Fibroblast of the conjunctiva (primary cell): ENCODE measurements around the gene PCDHA1.
"Not testable (repeated sequence)": the region's sequence is repeated elsewhere in the genome, so short reads cannot be mapped to it uniquely, and the experiment has no call there.

Experiments used
- DNase-seq: peaks from one replicate; pipeline ENCODE4 v3.0.0-alpha.2; 2010; ENCODE audit warnings: low read depth

The PCDHA1 gene

DNA sequence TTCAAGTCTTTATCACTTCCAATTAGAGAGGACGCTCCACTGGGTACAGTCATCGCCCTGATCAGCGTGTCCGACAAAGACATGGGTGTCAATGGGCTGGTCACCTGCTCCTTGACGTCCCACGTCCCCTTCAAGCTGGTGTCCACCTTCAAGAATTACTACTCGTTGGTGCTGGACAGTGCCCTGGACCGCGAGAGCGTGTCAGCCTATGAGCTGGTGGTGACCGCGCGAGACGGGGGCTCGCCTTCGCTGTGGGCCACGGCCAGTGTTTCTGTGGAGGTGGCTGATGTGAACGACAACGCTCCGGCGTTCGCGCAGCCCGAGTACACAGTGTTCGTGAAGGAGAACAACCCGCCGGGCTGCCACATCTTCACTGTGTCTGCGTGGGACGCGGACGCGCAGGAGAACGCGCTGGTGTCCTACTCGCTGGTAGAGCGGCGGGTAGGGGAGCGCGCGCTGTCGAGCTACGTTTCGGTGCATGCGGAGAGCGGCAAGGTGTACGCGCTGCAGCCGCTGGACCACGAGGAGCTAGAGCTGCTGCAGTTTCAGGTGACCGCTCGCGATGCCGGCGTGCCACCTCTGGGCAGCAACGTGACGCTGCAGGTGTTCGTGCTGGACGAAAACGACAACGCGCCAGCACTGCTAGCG lies 22.4 kb downstream of the PCDHA1 start:
- not testable (repeated sequence) for DNase-seq

DNA sequence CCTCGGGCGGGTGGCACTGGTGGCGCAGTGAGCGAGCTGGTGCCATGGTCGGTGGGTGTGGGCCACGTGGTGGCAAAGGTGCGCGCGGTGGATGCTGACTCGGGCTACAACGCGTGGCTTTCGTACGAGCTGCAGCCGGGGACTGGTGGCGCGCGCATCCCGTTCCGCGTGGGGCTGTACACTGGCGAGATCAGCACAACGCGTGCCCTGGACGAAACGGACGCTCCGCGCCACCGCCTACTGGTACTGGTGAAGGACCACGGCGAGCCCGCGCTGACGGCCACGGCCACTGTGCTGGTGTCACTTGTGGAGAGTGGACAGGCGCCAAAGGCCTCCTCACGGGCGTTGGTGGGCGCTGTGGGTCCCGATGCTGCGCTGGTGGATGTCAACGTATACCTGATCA lies 22.9 kb downstream of the PCDHA1 start:
- DNase-seq, result no peak

DNA sequence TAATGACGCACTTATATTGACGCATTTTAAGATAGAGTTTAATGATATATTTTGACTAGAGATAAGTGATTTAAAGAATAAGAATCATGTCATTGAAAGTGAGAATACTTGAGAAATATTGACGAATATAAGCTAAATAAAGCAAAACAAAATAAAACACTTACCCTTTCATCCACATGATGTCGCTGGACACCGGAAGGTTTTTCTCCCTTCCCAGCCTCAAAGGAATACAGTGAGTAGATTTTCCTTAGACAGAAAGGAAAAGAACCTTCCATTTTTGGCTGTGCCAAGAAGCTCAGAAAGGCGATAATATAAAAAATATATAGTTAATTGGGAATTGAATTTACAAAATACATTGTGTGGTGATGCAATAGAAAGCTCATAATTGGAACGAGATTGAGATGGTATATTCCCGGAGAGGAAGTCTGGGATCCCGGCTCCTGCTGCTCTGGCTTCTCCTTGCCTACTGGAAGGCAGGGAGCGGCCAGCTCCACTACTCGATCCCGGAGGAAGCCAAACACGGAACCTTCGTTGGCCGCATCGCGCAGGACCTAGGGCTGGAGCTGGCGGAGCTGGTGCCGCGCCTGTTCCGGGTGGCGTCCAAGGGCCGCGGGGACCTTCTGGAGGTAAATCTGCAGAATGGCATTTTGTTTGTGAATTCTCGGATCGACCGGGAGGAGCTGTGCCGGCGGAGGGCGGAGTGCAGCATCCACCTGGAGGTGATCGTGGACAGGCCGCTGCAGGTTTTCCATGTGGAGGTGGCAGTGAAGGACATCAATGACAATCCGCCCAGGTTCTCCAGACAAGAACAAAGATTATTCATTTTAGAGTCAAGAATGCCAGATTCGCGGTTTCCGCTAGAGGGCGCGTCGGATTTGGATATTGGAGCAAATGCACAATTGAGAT lies 35.7 kb downstream of the PCDHA1 start, which contains the start of gene PCDHA5:
Gene PCDHA5, plus strand, starts transcription at position 239 of the 906 bp plus-strand sequence.
- no peak for DNase-seq

DNA sequence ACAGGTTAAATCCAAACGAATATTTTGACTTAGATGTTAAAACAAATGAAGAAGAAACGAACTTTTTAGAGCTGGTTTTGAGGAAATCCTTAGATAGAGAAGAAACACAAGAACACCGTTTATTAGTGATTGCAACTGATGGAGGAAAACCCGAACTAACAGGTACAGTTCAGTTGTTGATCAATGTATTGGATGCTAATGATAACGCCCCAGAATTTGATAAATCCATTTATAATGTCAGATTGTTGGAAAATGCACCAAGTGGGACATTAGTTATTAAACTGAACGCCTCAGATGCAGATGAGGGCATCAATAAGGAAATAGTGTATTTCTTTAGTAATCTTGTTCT lies 36.3 kb downstream of the PCDHA1 start:
- DNase-seq, result no peak

DNA sequence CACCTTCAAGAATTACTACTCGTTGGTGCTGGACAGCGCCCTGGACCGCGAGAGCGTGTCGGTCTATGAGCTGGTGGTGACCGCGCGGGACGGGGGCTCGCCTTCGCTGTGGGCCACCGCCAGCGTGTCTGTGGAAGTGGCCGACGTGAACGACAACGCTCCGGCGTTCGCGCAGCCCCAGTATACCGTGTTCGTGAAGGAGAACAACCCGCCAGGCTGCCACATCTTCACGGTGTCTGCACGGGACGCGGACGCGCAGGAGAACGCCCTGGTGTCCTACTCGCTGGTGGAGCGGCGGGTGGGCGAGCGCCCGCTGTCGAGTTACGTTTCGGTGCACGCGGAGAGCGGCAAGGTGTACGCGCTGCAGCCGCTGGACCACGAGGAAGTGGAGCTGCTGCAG lies 37.0 kb downstream of the PCDHA1 start:
- not testable (repeated sequence) for DNase-seq

DNA sequence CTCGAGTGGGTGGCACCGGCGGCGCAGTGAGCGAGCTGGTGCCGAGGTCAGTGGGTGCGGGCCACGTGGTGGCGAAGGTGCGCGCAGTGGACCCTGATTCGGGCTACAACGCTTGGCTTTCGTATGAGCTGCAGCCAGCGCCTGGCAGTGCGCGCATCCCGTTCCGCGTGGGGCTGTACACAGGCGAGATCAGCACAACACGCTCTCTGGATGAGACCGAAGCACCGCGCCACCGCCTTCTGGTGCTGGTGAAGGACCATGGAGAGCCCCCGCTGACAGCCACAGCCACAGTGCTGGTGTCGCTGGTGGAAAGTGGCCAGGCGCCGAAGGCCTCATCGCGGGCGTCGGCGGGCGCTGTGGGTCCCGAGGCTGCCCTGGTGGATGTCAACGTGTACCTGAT lies 37.5 kb downstream of the PCDHA1 start:
- DNase-seq, result no peak

DNA sequence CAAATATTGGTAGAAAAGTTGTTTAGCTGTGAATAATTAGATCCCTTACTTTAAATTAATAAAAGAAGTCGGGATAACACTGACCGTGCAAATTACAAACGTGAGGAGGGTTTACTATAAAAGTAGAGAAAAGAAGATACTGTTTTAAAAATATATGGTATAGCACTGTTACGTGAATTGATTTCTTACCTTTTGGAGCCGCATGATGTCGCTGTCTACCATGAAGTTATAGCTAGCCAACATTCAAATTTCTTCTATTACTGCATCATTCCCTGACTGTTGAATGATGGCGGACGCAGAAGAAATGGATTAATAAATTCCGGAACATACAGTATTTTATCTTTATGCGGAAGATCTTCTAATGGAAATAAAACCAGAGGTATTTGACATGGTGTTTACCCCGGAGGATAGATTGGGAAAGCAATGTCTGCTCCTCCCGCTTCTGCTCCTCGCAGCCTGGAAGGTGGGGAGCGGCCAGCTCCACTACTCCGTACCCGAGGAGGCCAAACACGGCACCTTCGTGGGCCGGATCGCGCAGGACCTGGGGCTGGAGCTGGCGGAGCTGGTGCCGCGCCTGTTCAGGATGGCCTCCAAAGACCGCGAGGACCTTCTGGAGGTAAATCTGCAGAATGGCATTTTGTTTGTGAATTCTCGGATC lies 41.9 kb downstream of the PCDHA1 start, which contains the start of gene PCDHA6:
Gene PCDHA6, plus strand, starts transcription at position 257 of the 658 bp plus-strand sequence. Its CDS starts 132 bp downstream, at position 389.
- no peak for DNase-seq

DNA sequence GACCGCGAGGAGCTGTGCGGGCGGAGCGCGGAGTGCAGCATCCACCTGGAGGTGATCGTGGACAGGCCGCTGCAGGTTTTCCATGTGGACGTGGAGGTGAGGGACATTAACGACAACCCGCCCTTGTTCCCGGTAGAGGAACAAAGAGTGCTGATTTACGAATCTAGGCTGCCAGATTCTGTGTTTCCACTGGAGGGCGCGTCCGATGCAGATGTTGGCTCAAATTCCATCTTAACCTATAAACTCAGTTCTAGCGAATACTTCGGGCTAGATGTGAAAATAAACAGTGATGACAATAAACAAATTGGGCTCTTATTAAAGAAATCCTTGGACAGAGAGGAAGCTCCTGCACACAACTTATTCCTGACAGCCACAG lies 42.4 kb downstream of the PCDHA1 start:
- no peak for DNase-seq

DNA sequence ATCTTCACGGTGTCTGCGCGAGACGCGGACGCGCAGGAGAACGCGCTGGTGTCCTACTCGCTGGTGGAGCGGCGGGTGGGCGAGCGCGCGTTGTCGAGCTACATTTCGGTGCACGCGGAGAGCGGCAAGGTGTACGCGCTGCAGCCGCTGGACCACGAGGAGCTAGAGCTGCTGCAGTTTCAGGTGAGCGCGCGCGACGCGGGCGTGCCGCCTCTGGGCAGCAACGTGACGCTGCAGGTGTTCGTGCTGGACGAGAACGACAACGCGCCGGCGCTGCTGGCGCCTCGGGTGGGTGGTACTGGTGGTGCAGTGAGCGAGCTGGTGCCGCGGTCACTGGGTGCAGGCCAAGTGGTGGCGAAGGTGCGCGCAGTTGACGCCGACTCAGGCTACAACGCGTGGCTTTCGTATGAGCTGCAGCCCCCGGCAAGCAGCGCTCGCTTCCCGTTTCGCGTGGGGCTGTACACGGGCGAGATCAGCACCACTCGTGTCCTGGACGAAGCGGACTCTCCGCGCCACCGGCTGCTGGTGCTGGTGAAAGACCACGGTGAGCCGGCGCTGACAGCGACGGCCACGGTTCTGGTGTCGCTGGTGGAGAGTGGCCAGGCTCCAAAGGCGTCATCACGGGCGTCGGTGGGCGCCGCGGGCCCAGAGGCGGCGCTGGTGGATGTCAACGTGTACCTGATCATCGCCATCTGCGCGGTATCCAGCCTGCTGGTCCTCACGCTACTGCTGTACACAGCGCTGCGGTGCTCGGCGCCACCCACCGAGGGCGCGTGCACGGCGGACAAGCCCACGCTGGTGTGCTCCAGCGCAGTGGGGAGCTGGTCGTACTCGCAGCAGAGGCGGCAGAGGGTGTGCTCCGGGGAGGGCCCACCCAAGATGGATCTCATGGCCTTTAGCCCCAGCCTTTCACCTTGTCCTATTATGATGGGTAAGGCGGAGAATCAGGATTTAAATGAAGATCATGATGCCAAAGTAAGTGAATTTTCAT lies 43.9 kb downstream of the PCDHA1 start:
- not testable (repeated sequence) for DNase-seq

DNA sequence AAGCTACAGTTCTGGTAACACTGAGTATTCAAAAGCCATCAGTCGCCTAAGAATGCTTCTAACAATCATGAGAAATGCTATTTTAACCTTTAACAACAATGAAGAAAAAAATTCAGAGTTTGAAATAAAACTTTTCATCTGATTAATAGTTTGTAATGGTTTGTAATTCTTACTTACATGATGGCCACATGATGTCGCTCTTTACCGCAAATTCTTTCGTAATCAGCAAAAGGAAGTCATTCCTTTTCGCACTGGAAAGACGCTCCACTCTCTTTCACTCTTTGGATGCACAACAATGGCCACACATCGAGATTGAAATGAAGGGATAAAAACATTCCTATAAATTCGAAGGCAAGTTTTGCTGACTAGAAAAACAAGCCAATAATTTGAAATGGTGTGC lies 48.1 kb downstream of the PCDHA1 start, which contains the start of gene PCDHA7:
Gene PCDHA7, plus strand, starts transcription at position 277 of the 400 bp plus-strand sequence. Its CDS starts 115 bp downstream, at position 392.
- DNase-seq, result no peak

DNA sequence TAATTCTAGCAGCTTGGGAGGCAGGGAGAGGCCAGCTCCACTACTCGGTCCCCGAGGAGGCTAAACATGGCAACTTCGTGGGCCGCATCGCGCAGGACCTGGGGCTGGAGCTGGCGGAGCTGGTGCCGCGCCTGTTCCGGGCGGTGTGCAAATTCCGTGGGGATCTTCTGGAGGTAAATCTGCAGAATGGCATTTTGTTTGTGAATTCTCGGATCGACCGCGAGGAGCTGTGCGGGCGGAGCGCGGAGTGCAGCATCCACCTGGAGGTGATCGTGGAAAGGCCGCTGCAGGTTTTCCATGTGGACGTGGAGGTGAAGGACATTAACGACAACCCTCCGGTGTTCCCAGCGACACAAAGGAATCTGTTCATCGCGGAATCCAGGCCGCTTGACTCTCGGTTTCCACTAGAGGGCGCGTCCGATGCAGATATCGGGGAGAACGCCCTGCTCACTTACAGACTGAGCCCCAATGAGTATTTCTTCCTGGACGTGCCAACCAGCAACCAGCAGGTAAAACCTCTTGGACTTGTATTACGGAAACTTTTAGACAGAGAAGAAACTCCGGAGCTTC lies 48.6 kb downstream of the PCDHA1 start:
- DNase-seq, result not testable (repeated sequence)

DNA sequence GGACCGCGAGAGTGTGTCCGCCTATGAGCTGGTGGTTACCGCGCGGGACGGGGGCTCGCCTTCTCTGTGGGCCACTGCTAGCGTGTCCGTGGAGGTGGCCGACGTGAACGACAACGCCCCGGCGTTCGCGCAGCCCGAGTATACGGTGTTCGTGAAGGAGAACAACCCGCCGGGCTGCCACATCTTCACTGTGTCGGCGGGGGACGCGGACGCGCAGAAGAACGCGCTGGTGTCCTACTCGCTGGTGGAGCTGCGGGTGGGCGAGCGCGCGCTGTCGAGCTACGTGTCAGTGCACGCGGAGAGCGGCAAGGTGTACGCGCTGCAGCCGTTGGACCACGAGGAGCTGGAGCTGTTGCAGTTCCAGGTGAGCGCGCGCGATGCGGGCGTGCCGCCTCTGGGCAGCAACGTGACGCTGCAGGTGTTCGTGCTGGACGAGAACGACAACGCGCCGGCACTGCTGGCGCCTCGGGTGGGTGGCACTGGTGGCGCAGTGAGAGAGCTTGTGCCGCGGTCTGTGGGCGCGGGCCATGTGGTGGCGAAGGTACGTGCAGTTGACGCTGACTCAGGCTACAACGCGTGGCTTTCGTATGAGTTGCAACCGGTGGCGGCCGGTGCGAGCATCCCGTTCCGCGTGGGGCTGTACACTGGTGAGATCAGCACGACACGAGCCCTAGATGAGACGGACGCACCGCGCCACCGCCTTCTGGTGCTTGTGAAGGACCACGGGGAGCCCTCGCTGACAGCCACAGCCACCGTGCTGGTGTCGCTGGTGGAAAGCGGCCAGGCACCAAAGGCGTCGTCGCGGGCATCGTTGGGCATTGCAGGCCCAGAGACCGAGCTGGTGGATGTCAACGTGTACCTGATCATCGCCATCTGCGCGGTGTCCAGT lies 49.9 kb downstream of the PCDHA1 start:
- DNase-seq, result no peak

DNA sequence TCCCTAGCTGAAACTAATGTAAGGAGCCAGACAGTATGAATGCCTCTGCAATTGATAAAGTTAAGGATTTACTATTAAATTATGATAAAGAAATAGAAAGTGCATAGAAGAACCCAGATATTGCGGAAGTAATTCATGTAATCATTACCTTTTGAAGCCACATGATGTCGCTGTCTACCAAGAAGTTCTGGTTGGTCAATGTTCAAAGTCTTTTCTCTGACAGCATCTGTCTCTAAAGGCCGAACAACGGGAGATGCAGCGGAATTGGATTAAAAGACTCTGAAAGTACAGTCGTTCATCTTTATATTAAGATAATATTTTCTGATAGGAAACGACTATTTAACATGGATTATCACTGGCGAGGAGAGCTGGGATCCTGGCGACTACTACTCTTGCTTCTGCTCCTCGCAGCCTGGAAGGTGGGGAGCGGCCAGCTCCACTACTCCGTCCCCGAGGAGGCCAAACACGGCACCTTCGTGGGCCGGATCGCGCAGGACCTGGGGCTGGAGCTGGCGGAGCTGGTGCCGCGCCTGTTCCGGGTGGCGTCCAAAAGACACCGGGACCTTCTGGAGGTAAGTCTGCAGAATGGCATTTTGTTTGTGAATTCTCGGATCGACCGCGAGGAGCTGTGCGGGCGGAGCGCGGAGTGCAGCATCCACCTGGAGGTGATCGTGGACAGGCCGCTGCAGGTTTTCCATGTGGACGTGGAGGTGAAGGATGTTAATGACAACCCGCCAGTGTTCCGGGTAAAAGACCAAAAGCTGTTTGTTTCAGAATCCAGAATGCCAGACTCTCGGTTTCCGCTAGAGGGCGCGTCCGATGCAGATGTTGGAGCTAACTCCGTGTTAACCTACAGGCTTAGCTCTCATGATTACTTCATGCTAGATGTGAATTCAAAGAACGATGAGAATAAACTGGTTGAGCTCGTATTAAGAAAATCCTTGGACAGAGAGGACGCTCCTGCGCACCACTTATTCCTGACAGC lies 55.3 kb downstream of the PCDHA1 start, which contains the start of gene PCDHA8:
Gene PCDHA8, plus strand, starts transcription at position 210 of the 985 bp plus-strand sequence. Its CDS starts 135 bp downstream, at position 345.
- DNase-seq, result no peak

DNA sequence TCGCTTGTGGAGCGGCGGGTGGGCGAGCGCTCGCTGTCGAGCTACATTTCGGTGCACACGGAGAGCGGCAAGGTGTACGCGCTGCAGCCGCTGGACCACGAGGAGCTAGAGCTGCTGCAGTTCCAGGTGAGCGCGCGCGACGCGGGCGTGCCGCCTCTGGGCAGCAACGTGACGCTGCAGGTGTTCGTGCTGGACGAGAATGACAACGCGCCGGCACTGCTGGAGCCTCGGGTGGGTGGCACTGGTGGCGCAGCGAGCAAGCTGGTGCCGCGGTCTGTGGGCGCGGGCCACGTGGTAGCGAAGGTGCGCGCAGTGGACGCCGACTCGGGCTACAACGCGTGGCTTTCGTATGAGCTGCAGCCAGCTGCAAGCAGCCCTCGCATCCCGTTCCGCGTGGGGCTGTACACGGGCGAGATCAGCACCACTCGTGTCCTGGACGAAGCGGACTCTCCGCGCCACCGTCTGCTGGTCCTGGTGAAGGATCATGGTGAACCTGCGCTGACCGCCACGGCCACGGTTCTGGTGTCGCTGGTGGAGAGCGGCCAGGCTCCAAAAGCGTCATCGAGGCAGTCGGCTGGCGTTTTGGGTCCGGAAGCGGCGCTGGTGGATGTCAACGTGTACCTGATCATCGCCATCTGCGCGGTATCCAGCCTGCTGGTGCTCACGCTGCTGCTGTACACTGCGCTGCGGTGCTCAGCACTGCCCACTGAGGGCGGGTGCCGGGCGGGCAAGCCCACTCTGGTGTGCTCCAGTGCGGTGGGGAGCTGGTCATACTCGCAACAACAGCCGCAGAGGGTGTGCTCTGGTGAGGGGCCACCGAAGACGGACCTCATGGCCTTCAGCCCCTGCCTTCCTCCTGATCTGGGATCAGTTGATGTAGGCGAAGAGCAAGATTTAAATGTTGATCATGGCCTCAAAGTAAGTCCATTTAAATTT lies 57.1 kb downstream of the PCDHA1 start:
- no peak for DNase-seq

DNA sequence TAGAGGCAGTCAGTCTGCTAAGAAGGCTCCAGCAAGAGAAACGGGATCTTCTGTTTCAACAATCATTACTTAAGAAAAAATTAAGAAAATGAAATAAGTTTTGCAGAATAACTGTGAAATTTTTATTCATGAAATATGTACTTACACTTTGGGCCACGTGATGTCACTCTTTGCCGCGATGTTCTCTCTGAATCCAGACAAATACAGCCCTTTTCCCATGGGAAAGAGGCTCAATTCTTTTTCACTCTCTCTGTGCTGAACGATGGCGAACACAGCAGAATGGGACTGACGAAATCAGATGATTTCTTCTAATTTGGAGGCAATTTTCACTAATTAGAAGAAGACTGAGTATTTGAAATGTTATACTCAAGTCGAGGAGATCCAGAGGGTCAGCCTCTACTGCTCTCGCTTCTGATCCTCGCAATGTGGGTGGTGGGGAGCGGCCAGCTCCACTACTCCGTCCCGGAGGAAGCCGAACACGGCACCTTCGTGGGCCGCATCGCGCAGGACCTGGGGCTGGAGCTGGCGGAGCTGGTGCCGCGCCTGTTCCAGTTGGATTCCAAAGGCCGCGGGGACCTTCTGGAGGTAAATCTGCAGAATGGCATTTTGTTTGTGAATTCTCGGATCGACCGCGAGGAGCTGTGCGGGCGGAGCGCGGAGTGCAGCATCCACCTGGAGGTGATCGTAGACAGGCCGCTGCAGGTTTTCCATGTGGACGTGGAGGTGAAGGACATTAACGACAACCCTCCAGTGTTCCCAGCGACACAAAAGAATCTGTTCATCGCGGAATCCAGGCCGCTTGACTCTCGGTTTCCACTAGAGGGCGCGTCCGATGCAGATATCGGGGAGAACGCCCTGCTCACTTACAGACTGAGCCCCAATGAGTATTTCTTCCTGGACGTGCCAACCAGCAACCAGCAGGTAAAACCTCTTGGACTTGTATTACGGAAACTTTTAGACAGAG lies 62.5 kb downstream of the PCDHA1 start, which contains the start of gene PCDHA9:
Gene PCDHA9, plus strand, starts transcription at position 244 of the 964 bp plus-strand sequence. Its CDS starts 114 bp downstream, at position 358.
- not testable (repeated sequence) for DNase-seq
